Posterior cingulate gyrus (tissue), 11 donors: Measurements from ENCODE around the gene FLYWCH1.
"Not testable (repeated sequence)": the region's sequence is repeated elsewhere in the genome, so short reads cannot be mapped to it uniquely, and the experiment has no call there.

Source experiments
- DNase-seq, 10 donors: peaks; one replicate each; pipeline versions ENCODE4 v3.0.0 to v3.0.0-alpha.2; 2020 to 2021; ENCODE audit warnings: mixed read lengths in 3 of 10
- intact Hi-C: fragments of 100-400 bp; cut with DNase I; formaldehyde crosslinking; loops from one replicate; pipeline ENCODE4 v1.15.1; 2023

FLYWCH1 gene

GRCh38 chr16:2923481-2923880, 11.8 kb downstream of the FLYWCH1 start:
- intact Hi-C loops: no loop called here

GRCh38 chr16:2924901-2925755, 13.4 kb downstream of the FLYWCH1 start:
- DNase-seq: peak in 1 of 10 donors; percentile 31
- intact Hi-C loops: no loop called here

More at GRCh38 chr16:2923481-2923880, 11.8 kb downstream of the FLYWCH1 start:
- DNase-seq: peak in 1 of 10 donors; percentile 55

GRCh38 chr16:2925951-2926649, 14.4 kb downstream of the FLYWCH1 start:
- intact Hi-C loops: no loop called here

GRCh38 chr16:2926650-2926999, 14.9 kb downstream of the FLYWCH1 start:
- intact Hi-C loops: no loop called here
- no peak for DNase-seq

More at GRCh38 chr16:2925951-2926649, 14.4 kb downstream of the FLYWCH1 start:
- DNase-seq: no peak

- intact Hi-C loops: no loop called here
- peak; percentile 70 to 97 (median 82) for DNase-seq
Observed at GRCh38 chr16:2927010-2927646, 15.4 kb downstream of the FLYWCH1 start.

GRCh38 chr16:2928151-2928550, 16.4 kb downstream of the FLYWCH1 start:
- DNase-seq, intact Hi-C loops: not testable (repeated sequence)

GRCh38 chr16:2928796-2929195, 17.1 kb downstream of the FLYWCH1 start:
- DNase-seq: peak in 1 of 10 donors; percentile 64
- intact Hi-C loops: no loop called here

GRCh38 chr16:2929693-2930092, 18.0 kb downstream of the FLYWCH1 start:
- peak in 1 of 10 donors; percentile 45 for DNase-seq
- intact Hi-C loops: no loop called here

- intact Hi-C loops: no loop called here
- peak in 1 of 10 donors; percentile 42 for DNase-seq
Observed at GRCh38 chr16:2930236-2930635, 18.5 kb downstream of the FLYWCH1 start.

- intact Hi-C loops: not testable (repeated sequence)
- DNase-seq: peak in 1 of 10 donors; percentile 44
Observed at GRCh38 chr16:2931231-2931914, 19.6 kb downstream of the FLYWCH1 start.

- DNase-seq: peak in 1 of 10 donors; percentile 52
- intact Hi-C loops: no loop called here
Observed at GRCh38 chr16:2933136-2933535, 21.4 kb downstream of the FLYWCH1 start.

- no peak for DNase-seq
- intact Hi-C loops: no loop called here
Observed at GRCh38 chr16:2933701-2934100, 22.0 kb downstream of the FLYWCH1 start.

- no peak for DNase-seq
- intact Hi-C loops: no loop called here
Observed at GRCh38 chr16:2934450-2934849, 22.7 kb downstream of the FLYWCH1 start.

- DNase-seq: no peak
- intact Hi-C loops: no loop called here
Observed at GRCh38 chr16:2936436-2937011, 24.8 kb downstream of the FLYWCH1 start.

GRCh38 chr16:2937170-2937569, 25.4 kb downstream of the FLYWCH1 start:
- no peak for DNase-seq
- intact Hi-C loops: no loop called here

- intact Hi-C loops: no loop called here
Observed at GRCh38 chr16:2938206-2938605, 26.5 kb downstream of the FLYWCH1 start.

GRCh38 chr16:2939968-2940367, 28.2 kb downstream of the FLYWCH1 start:
- intact Hi-C loops: no loop called here
- DNase-seq: no peak

More at GRCh38 chr16:2938206-2938605, 26.5 kb downstream of the FLYWCH1 start:
- DNase-seq: no peak

- no peak for DNase-seq
- intact Hi-C loops: no loop called here
Observed at GRCh38 chr16:2942045-2942444, 30.3 kb downstream of the FLYWCH1 start.

- intact Hi-C loops, DNase-seq: not testable (repeated sequence)
Observed at GRCh38 chr16:2943716-2944115, 32.0 kb downstream of the FLYWCH1 start.

GRCh38 chr16:2946649-2947048, 34.9 kb downstream of the FLYWCH1 start:
- DNase-seq: no peak
- intact Hi-C loops: no loop called here
